Prostate gland (tissue), 2 donors: Measurements from ENCODE around the gene ATP13A2. TPM values are rescaled to one million over a fixed set of nuclear protein-coding genes. Genes with fewer than 3 reads are reported as not detected.
"Not testable (repeated sequence)": the region's sequence is repeated elsewhere in the genome, so short reads cannot be mapped to it uniquely, and the experiment has no call there.

Source experiments
- DNase-seq: peaks from one replicate; pipeline ENCODE4 v3.0.0-alpha.2; 2019; ENCODE audit warnings: low spot score
- H3K27ac ChIP-seq, 2 donors: fragments of 200-600 bp; sonication (generic); 2 replicates each; pipeline ENCODE4 v1.5.1; 2017 to 2019
- H3K27me3 ChIP-seq: fragments of 200-600 bp; sonication (generic); replicated peaks from 2 replicates; pipeline ENCODE4 v1.5.1; 2019; ENCODE audit not compliant: insufficient read depth
- H3K36me3 ChIP-seq, 2 donors: fragments of 200-600 bp; sonication (generic); 1 replicate in 1 of 2; 2 replicates in 1 of 2; pipeline versions ENCODE4 v1.5.1 to v1.8.1; 2017 to 2019
- H3K4me1 ChIP-seq: fragments of 200-600 bp; sonication (generic); replicated peaks from 2 replicates; pipeline ENCODE4 v1.5.1; 2019
- H3K4me3 ChIP-seq, 2 donors: fragments of 200-600 bp; sonication (generic); 2 replicates each; pipeline ENCODE4 v1.5.1; 2017 to 2019
- H3K9me3 ChIP-seq: fragments of 200-600 bp; sonication (generic); 2 replicates; pipeline ENCODE4 v1.5.1; 2017
- POLR2A ChIP-seq: fragments of 450-650 bp; IDR thresholded peaks from one replicate; pipeline ENCODE4 v1.6.1; 2016; ENCODE audit warnings: antibody characterized with exemption, mild to moderate bottlenecking
- POLR2AphosphoS5 ChIP-seq: sonication (generic); formaldehyde crosslinking; IDR thresholded peaks from one replicate; pipeline ENCODE4 v1.6.1; 2017; ENCODE audit warnings: antibody characterized with exemption
- WGBS: methylation state at CpG from one replicate; pipeline ENCODE4 v1.1.5; 2018; 5-methylcytosine and 5-hydroxymethylcytosine counted together
- intact Hi-C: fragments of 100-400 bp; cut with DNase I; formaldehyde crosslinking; loops from one replicate; pipeline ENCODE4 v1.14.2; 2022
- total RNA-seq, 2 donors: library from RNA; depleted of rRNA; stranded (reverse); fragments of >200 nt; gene quantifications; one replicate each; pipeline ENCODE4 v1.1.0, GENCODE V29; 2016
- TF ChIP-seq, protein P1 (sequence below), 4 experiments: fragments of 200-600 bp in 2 of 4; fragments of 450-650 bp in 2 of 4; sonication (generic) in 2 of 4; IDR thresholded peaks; 1 replicate in 3 of 4; 2 replicates in 1 of 4; pipeline ENCODE4 v1.5.1; 2016 to 2019; ENCODE audit warnings: antibody characterized with exemption in 4 of 4, mild to moderate bottlenecking in 2 of 4, moderate library complexity in 2 of 4

The ATP13A2 gene
- total RNA-seq, 2 donors from 2014 or later = 45.4 to 47.9 TPM

DNA sequence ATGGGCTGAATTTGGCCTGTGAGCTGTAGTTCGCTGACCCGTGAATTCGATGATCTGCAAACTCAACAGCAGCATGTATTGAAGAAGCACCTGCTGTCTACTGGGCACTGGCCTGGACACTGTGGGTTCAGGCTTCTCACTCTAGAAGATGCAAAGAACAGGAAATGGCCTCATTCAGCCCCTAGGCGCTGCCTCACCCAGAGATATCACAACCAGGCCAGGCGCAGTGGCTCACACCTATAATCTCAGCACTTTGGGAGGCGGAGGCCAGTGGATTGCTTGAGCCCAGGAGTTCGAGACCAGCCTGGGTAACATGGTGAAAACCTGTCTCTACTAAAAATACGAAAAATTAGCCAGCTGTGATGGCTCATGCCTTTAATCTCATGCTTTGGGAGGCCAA lies 55.0 kb downstream of the ATP13A2 start:
- WGBS = 93% methylated on average over 8 of the region's 8 CpGs
- TF ChIP-seq, protein P1, sequence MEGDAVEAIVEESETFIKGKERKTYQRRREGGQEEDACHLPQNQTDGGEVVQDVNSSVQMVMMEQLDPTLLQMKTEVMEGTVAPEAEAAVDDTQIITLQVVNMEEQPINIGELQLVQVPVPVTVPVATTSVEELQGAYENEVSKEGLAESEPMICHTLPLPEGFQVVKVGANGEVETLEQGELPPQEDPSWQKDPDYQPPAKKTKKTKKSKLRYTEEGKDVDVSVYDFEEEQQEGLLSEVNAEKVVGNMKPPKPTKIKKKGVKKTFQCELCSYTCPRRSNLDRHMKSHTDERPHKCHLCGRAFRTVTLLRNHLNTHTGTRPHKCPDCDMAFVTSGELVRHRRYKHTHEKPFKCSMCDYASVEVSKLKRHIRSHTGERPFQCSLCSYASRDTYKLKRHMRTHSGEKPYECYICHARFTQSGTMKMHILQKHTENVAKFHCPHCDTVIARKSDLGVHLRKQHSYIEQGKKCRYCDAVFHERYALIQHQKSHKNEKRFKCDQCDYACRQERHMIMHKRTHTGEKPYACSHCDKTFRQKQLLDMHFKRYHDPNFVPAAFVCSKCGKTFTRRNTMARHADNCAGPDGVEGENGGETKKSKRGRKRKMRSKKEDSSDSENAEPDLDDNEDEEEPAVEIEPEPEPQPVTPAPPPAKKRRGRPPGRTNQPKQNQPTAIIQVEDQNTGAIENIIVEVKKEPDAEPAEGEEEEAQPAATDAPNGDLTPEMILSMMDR (IDR thresholded peaks at IDR 0.05) = no peak
- no peak for TF ChIP-seq POLR2A
- no peak for TF ChIP-seq POLR2AphosphoS5
- intact Hi-C loops = loop anchor here (10.0 kb wide), 1 partner anchor 278 kb away; no protein-coding TSS in a partner anchor

DNA sequence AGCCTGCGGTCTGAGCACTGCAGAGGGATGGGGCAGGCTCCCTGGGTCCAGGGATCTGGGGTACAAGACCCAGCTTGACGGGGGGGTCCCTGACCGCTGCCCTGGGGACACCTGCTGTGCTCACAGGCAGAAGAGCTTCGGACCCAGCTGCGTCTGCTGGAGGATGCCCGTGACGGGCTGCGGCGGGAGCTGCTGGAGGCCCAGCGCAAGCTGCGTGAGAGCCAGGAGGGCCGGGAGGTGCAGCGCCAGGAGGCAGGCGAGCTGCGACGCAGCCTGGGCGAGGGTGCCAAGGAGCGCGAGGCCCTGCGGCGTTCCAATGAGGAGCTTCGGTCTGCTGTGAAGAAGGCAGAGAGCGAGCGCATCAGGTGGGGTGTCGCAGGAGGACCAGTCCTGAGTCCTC lies 56.5 kb downstream of the ATP13A2 start:
- intact Hi-C loops = loop anchor here (10.0 kb wide), 1 partner anchor 280 kb away; no protein-coding TSS in a partner anchor
- 97% methylated on average over 25 of the region's 25 CpGs for WGBS

More for the DNA sequence above, 55.0 kb downstream of the ATP13A2 start:
- peaks cover 4% of the 10 kb centered on the region for H3K4me1 ChIP-seq
- H3K9me3 ChIP-seq = no peaks in the 10 kb centered on the region
- H3K27ac ChIP-seq = no peak overlapping the region
- no peak for DNase-seq
- peaks cover 0 to 4% of the 10 kb centered on the region in 2 donors for H3K36me3 ChIP-seq
- no peak overlapping the region for H3K4me3 ChIP-seq
- no peaks in the 10 kb centered on the region for H3K27me3 ChIP-seq

DNA sequence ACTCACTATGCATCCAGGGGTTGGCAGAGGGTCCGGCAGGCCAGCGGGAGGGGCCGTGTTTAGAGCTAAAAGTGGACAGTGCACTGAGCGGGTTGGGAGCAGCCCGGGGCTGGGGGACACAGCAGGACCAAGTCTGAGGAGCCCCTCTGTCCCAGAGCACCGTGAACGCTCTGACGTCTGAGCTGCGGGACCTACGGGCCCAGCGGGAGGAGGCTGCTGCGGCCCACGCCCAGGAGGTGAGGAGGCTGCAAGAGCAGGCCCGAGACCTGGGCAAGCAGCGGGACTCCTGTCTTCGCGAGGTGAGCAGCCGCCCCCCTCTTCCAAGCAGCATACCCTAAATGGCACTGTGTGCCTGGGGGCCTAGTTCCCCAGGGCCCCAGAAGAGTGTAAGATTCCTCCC lies 57.1 kb downstream of the ATP13A2 start:
- Histone ChIP-seq H3K27ac (no peak overlapping the region), H3K4me3 (no peak overlapping the region), H3K36me3 (peaks cover 0 to 4% of the 10 kb centered on the region in 2 donors), H3K4me1 (no peaks in the 10 kb centered on the region), H3K27me3 (no peaks in the 10 kb centered on the region), H3K9me3 (no peaks in the 10 kb centered on the region)
- intact Hi-C loops = loop anchor here (10.0 kb wide), 1 partner anchor 280 kb away; no protein-coding TSS in a partner anchor
- WGBS = 96% methylated on average over 18 of the region's 18 CpGs
- no peak for TF ChIP-seq POLR2AphosphoS5
- no peak for TF ChIP-seq POLR2A
- TF ChIP-seq, protein P1 (IDR thresholded peaks at IDR 0.05) = no peak
- DNase-seq = no peak

More for the DNA sequence above, 56.5 kb downstream of the ATP13A2 start:
- Histone ChIP-seq H3K9me3 (no peaks in the 10 kb centered on the region), H3K36me3 (peaks cover 0 to 4% of the 10 kb centered on the region in 2 donors), H3K4me3 (no peak overlapping the region), H3K27ac (no peak overlapping the region), H3K4me1 (no peaks in the 10 kb centered on the region), H3K27me3 (no peaks in the 10 kb centered on the region)
- TF ChIP-seq, protein P1 (IDR thresholded peaks at IDR 0.05) = no peak
- no peak for TF ChIP-seq POLR2A
- DNase-seq = no peak

DNA sequence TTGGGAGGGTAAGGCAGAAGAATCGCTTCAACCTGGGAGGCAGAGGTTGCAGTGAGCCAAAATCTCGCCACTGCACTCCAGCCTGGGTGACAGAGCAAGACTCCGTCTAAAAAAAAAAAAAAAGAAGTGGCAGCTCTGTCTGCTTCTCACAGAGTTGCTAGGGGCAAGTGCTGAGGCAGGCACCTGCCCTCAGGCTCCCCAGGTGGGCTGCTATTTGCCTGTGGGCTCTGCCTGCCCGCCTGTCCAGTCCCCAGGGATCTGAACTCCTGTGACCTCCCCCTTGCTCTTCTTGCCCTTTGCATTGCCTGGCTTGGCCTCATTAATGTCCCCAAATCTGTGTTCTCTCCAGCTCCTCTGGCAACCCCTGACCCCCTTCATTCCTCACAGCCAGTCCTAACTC lies 59.4 kb downstream of the ATP13A2 start:
- not testable (repeated sequence) for DNase-seq, H3K4me1 ChIP-seq, H3K4me3 ChIP-seq, H3K27ac ChIP-seq, H3K36me3 ChIP-seq, H3K27me3 ChIP-seq, H3K9me3 ChIP-seq
- WGBS = 91% methylated on average over 4 of the region's 4 CpGs
- intact Hi-C loops = loop anchor here (10.0 kb wide), 1 partner anchor 282 kb away; no protein-coding TSS in a partner anchor

DNA sequence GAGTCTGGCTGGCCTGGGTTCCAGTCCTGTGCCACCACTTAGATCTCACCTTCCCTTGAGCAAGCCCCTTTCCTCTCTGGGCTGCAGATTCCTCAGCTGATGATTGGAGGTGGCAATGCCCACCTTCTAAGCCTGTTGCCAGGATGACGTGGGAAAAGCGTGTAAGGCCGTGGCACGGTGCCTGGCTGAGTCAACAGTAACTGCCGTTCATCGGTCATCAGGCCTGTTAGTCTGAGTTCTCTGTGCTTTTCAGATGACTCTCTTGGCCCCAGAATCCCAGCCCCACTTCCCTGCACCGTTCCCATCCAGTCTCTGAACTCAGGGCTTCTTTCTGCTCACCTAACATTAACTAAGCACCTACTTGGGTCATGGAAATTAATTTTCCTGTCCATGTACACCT lies 62.7 kb downstream of the ATP13A2 start:
- TF ChIP-seq POLR2AphosphoS5 = peak; percentile 43
- intact Hi-C loops, H3K36me3 ChIP-seq, H3K9me3 ChIP-seq, H3K27me3 ChIP-seq, H3K4me1 ChIP-seq, H3K4me3 ChIP-seq: not testable (repeated sequence)
- DNase-seq = peak; percentile 80
- H3K27ac ChIP-seq = peak overlapping the region; percentile 73 to 80
- WGBS = 32% methylated on average over 7 of the region's 7 CpGs

DNA sequence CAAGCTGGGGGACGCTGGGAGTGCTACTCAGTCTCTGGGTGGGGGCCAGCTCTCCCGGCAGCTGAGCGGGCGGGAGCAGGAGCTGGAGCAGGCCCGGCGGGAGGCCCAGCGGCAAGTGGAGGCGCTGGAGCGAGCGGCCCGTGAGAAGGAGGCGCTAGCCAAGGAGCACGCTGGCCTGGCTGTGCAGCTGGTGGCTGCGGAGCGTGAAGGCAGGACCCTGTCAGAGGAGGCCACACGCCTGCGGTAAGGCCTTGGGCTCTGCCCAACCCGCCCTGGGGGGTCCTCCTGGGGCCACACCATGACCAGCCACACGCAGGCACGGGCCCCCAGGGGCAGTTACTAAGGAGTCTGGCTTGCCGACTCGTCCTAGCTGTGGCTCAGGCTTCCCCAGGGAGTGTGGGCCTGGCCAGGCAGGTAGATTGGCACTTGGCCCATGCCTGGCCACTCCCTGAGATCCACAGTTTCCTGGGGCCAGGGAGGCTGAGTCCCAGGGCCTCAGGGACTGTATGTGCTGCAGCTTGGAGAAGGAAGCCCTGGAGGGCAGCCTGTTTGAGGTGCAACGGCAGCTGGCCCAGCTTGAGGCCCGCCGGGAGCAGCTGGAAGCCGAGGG lies 63.3 kb downstream of the ATP13A2 start:
- peak; percentile 22 for TF ChIP-seq POLR2A
- peak; percentile 46 for TF ChIP-seq POLR2AphosphoS5
- TF ChIP-seq, protein P1 (IDR thresholded peaks at IDR 0.05) = peak in 1 of 4 experiments; percentile 17
- H3K36me3 ChIP-seq, H3K9me3 ChIP-seq, H3K27me3 ChIP-seq, H3K4me1 ChIP-seq, intact Hi-C loops, H3K4me3 ChIP-seq: not testable (repeated sequence)
- 35% methylated on average over 26 of the region's 26 CpGs for WGBS
- H3K27ac ChIP-seq = peak overlapping the region; percentile 73 to 80
- DNase-seq = peak; percentile 71
